Measurements from ENCODE around the gene LRRC38.
"Not testable (repeated sequence)": the region's sequence is repeated elsewhere in the genome, so short reads cannot be mapped to it uniquely, and the experiment has no call there.

The LRRC38 gene, protein sequence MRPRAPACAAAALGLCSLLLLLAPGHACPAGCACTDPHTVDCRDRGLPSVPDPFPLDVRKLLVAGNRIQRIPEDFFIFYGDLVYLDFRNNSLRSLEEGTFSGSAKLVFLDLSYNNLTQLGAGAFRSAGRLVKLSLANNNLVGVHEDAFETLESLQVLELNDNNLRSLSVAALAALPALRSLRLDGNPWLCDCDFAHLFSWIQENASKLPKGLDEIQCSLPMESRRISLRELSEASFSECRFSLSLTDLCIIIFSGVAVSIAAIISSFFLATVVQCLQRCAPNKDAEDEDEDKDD

DNA sequence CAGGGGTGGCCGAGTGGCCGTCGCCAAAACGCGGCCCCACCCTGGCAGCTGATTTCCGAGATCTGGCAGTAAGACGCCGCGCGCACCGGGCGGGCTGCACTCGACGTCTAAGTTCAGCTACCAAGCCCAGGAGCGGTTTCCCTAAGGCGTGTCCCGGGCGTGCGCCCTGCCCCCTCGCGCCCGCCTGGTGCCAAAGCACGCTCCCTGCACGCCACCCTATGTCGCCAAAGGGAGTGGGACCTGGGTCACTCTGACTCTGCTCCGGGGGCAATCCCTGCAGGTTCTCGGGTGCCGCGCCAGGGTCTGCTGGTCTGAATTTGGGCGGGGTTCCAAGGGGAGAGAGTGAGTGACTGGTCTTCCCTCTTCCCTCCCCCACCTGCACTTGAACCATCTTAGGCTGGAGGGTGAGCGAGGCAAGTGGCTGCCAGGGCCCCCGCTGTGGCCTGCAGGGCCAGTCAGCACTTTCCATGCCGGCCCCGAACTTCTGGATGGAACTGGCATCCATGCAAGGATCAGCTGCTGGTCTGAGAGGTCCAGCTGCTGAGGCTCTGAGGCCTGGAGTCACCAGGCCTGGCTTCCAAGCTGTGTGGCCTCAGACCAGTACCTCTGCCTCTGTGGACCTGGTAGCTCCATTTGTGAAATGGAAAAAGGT is at the start of gene LRRC38:
TSS of gene LRRC38 (minus strand) at position 109 of the 652 bp plus-strand sequence. CDS start 410 bp downstream, outside the sequence.
- DNase-seq (ENCODE audit: low read depth), result no peak

DNA sequence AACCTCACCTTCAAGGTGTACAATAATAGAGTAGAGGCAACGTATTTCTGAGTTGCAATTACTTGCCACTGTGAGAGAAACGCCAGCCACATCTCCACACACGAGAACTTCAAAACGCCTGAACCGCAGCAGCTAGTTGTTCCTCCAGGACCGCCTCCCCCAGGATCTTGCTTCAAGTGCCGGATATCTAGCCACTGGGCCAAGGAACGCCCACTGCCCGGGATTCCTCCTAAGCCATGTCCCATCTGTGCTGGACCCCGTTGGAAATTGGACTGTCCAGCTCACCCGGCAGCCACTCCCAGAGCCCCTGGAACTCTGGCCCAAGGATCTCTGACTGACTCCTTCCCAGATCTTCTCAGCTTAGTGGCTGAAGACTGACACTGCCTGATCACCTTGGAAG is 49.2 kb upstream of the LRRC38 start:
- DNase-seq (ENCODE audit: low read depth), result not testable (repeated sequence)

DNA sequence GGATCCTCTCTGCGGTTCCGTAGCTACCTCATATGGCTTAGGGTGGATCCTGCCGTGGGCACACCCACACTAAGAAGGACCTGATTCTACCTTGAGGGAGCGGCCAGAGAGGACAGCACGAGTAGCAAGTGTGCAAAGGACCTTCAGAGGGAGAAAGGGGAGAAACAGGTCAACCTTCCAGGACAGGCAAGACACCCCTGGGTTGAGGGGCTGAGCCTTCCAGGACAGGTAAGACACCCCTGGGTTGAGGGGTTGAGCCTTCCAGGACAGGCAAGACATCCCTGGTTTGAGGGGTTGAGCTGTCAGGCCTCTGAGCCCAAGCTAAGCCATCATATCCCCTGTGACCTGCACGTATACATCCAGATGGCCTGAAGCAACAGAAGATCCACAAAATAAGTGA is 46.7 kb upstream of the LRRC38 start:
- DNase-seq (ENCODE audit: low read depth), result no peak

DNA sequence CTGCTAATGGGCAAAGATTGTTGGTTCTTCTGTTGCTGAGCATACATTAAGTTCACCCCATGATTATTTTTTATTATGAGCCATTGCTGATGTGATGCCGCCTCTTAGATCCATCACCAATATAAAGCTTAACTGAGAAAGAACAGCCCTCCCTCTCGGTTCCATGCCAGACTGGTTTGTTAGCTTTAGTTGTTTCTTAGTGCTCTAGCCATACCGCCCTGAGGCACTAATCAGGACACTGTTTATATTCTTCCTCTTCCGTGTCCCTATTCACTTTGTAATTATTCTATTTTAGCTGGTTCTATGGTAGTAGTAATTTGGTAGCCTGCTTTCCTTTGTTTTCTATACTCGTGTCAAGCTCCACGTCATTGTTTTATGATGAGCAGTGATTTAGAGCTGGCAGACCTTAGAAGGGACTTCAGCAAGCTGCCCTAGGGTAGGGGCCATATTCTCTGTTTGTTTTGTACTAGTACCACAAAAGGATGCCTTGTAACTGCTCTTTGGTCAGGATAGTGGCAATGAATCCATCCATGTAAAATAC is 42.5 kb upstream of the LRRC38 start:
- DNase-seq (ENCODE audit: low read depth), result no peak

DNA sequence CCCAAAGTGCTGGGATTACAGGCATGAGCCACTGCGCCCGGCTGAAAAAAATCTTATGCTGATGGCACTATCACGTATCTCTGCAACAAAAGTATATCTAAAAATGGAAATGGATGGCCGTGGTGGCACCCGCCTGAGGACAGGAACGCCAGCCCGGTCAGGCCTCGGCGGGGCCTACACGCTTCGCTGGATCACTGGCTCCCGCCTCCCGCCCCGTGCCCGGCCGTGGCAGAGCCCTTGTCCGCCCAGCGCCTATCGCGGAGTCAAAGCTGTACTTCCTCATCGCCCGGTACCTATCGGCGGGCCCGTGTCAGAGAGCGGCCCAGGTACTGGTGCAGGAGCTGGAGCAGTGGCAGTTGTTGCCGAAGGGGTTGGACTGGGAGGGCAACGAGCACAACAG is 41.0 kb upstream of the LRRC38 start:
- DNase-seq (ENCODE audit: low read depth), result no peak

DNA sequence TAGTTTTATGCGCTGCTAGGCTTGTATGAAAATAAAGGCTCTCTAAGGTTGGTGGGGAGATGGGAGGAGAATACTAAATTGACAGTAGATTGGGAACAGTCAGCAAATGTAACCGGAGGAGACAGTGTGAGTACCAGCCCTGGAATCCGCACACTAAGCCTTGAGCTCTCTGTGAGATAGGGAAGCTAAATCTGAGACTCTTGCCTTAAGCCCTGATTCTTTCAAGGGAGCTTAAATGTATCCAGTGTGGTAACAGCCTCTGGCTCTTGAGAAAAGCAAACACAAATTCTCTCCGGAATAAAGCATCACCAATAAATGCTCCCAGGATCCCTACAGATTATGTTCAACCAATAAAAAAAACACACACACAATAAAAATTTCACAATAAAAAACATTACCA is 36.9 kb upstream of the LRRC38 start:
- no peak for DNase-seq (ENCODE audit: low read depth)

DNA sequence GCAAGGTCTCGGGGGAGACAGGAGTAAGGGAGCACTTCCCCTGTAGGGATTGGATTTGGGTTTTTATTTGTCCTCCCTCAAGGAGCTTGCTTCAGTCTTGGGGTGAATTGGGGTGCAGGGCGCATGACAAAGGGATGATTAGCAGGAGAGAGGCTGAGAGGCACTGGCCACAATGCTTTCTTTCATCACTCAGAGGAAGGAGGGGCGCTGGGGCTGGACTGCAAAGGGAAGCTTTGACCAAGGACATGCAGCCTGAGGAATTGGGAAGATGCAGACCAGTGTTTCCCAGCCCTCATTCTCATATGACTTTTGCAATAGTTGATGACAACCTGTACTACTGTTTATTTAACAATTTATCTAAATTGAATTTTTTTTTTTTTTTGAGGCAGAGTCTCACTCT is 35.7 kb upstream of the LRRC38 start:
- no peak for DNase-seq (ENCODE audit: low read depth)

DNA sequence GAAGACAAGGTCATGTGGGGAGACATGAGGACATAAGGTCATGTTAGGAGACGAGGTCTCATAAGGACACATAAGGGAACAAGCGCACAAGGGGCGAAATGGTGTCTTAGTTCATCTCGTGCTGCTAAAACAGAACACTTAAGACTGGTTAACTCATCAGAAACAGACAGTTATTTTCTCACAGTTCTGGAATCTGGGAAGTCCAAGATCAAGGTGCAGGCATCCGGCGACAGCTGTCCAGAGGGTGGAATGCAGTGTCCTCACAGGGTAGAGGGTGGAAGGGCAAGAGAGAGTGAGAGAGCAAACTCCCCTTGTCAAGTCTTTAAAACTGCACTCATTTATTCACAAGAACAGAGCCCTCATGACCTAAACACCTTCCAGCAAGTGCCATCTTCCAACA is 35.2 kb upstream of the LRRC38 start:
- no peak for DNase-seq (ENCODE audit: low read depth)

DNA sequence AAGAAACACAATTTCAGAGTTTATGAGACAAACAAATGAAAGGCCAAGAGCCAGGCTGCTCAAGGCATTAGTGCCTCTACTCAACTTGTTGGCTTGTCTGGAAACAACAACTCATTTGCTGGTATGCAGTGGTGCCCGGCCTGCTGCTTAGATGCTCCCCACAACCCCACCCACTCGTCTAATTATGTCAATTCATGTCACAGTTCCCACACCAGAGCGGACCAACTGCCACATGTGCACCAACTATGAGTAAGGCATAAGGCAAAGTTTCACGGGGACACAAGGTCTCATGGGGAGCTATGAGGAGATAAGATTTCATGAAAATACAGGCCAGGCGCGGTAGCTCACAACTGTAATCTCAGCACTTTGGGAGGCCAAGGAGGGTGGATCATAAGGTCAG is 34.5 kb upstream of the LRRC38 start:
- no peak for DNase-seq (ENCODE audit: low read depth)

DNA sequence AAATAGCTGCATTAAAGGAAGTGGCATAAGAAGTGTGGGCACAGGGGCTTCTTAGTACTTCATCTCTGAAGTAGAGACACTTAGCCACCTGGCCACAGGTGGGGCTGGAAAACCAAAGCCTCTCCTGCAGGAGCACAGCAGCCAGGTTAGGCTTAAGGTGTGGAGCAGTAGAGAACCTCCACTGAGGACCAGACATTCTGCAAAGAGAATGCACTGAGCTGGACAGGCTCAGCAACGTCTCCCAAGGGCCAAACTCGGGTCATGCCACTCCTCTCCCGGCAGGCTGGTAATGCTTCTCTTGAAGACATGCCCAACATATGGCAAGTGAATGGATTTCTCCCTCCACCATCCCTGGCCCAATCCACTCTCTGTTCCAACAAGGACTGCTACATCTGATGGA is 33.0 kb upstream of the LRRC38 start:
- no peak for DNase-seq (ENCODE audit: low read depth)

DNA sequence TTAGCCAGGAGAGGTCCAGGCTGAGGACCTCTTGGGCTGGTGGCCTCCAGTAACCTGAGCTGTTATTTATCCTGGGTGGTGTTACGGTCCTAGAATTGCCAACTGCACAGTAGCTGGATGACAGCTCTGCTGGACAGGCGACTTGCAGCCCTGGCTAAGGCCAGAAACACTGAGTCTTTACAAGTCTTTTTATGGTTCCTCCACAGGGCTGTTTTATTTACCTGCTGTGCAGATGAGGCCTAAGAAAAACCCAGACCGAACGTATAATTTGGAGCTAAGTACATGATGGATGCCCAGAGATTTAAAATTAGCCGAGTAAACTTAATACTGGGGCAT is 30.4 kb upstream of the LRRC38 start:
- no peak for DNase-seq (ENCODE audit: low read depth)

DNA sequence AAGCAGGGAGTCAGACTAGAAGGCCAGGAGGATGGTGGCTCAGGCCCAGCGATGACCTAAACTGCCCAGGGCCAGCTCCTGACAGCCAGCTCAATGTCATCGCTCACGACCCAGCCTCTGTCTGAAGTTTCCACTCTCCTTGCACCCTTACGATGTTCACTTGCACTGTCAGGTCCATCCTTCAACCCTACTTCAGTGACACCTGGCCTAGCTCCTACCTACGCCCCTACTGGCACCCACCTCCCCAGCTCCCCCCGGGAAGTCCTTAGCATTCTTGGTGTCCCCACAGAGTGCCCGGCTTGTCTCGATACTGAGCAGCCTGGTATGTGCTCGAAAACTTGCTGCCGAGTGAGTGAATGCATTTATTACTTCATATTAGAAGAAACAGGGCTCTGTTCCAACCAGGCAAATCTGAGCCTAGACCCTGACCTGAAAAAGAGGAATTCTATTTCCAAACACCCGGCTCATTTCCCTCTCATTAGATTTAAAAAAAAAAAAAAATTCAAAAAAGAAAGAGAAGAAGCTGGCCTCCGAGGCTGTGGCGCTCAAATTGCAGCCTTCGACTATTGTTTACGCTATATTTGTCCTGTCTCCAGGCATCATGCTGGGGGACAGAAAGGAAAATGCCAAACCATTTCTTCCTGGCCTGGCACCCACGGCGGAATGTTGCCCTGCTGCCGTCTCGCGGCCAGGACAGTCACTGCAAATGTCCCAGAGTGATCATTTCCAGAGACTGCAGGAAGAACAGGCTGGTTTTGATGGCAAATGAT is 29.8 kb upstream of the LRRC38 start:
- DNase-seq (ENCODE audit: low read depth), result no peak

DNA sequence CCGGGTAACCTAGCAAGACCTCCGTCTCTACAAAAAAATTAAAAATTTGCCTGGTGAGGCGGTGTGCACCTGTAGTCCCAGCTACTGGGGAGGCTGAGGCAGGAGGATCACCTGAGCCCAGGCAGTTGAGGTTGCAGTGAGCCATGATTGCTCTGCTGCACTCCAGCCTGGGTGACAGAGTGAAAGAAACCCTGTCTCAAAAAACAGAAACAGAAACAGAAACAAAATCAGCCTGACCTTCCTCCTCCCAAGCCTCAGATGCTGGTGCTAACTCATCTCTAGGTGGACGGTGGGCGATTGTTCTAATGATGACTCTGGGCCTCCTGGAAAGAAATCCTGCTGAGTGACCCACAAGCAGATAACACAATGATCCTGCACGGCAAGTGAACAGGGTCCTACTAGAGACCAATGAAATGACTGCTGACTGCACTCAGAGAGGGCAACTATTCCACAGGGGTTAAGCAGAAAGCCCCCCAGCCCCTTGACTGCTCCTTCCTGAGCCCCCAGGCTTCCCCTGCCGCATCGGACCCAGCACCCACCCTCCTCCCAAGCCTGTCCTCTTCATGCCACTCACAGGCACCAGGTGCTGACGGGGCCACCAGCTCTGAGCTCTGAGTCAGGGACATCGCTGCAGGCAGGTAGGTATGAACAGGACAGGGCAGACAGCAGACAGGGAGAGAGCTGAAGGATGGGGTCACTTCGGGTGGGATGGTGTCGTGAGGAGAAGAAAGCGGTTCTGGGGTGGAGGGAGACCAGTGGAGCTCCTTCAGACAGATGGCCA is 27.8 kb upstream of the LRRC38 start:
- DNase-seq (ENCODE audit: low read depth), result no peak

DNA sequence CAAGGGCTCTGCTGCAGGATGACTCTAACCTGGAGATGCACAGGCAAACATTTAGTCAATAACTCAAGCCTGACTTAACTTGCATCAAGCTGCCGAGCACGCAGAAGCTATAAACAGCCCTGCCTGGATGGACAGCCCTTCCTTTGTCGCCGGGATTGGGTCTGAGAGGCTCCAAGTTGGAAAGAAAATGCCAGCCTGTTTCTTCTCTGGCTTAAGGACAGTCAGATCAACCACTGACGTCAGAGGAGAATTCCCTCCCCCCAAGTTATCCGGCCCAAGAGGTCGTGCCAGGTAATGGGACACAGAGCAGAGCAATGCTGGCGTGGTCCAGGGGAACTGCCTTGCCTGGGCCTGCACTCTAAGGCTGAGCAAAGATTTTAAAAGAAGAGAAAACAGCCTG is 27.1 kb upstream of the LRRC38 start:
- DNase-seq (ENCODE audit: low read depth), result no peak

DNA sequence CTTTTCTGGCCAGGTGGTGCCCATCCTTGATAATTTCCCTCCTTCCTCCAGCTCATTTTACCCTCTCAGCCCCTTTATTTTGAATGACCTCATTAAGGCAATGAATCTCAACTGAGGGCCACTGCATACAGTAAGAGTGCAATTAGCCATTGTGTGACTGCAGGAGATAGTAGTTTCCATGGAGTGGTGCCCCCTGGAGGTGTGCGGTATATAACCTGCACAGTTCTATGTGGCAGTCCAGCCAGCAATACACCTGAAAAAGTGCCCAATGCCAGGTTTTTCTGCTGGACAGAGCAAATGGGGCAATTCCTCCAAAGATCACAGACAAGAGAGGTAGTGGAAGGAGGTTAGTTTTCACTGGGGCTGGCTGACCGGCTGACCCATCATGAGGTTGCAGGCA is 25.9 kb upstream of the LRRC38 start:
- DNase-seq (ENCODE audit: low read depth), result no peak

DNA sequence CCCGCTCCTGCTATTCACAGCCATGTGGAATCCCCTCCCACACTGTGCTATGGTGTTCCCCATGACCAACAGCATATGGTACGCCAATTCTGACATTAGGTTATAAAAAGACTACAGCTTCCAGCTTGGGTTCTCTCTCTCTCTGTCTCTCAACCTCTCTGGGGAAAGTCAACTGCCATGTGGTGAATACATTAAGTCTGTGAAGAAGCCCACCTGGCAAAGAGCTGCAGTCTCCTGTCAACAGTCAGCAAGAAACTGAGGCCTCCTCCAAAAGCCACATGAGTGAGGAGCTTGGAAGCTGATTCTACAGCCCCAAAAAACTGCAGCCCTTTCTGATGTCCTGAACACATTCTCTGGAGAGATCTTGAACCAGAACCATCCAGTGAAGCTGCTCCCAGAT is 25.0 kb upstream of the LRRC38 start:
- no peak for DNase-seq (ENCODE audit: low read depth)

DNA sequence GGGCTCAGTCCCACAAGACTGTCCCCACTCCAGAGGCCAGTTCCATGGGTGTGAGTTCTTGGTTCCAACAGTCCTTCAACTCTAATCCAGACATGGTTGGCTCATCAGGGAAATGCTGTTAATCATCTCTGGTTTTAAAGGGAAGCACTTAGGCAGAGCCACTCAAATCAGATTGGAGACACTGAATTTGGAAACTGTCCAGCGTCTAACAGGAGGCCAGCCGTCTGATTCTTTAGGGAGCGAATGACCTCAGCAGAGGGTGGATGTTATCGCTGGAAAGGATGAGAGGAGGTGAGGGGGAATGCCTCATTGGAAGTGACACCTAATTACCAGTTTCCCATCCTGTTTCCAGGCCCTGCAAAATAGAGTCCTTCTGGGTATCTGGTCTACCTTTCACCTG is 22.8 kb upstream of the LRRC38 start:
- DNase-seq (ENCODE audit: low read depth), result no peak

DNA sequence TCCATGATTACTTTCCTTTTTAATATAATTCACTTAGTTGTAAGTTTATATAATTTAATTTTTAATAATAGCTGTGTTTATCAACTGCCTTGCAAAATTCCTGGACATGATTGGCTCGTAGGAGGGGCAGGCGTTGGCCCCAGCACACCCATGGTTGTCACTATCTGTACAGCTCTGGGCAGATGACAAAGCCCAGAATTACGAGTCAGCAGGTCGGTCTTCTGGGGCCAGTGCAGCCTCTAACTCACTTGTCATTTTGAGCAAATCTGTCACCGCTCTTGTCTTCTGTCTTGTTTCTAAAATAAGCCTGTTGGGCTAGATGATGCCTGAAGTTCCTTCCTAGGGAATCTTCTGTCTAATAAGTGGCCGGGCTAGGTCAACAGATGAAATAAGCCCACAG is 21.4 kb upstream of the LRRC38 start:
- DNase-seq (ENCODE audit: low read depth), result no peak

DNA sequence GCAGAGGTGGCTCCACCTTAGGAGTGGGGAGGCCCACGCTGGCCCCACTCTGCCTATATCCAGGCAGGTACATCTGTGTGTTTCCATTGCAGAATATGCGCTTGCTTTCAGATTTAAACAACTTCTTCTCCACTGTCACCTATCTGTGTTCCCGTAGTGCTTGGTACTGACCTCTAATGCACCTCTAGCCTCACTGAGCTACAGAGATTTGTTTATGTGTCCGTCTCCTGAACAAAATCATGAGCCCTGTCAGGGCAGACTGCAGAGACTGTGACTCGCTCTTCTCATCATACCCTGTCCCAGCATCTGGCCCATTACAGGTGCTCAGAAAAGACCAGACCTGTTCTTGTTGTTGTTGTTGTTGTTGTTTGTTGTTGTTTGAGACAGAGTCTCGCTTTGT is 14.5 kb upstream of the LRRC38 start:
- DNase-seq (ENCODE audit: low read depth), result no peak

DNA sequence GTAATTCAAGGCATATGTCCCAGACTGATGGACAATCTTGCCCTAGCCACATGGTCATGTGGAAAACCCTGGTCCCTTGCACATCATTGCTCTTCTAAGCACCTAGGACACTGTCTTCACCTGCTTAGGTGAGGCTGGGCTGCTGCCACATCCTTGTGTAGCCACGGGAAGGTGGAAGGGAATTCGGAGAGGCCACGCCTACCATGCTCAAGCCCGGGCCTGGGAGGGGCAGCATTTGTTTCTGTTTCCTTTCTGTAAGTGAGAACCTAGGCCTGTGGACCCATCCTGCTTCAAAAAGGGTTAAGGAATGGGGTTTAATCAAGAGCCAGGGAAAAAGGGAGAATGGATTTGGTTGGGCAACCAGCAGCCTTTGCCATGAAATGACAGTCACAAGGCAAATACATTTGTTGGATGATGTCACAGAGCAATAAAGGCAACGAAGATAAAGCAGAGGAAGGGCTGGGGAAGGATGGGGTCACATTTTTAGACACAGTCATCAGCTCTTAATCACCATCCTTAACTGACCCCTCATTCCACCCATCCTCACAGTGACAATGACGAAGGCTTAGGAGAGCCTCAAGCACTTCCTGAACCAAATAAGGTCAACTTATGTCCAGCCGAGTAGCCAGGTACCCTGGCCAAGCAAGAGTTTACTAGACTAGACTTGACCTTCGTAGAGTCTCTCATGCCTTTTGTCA is 10.1 kb upstream of the LRRC38 start:
- DNase-seq (ENCODE audit: low read depth), result no peak

DNA sequence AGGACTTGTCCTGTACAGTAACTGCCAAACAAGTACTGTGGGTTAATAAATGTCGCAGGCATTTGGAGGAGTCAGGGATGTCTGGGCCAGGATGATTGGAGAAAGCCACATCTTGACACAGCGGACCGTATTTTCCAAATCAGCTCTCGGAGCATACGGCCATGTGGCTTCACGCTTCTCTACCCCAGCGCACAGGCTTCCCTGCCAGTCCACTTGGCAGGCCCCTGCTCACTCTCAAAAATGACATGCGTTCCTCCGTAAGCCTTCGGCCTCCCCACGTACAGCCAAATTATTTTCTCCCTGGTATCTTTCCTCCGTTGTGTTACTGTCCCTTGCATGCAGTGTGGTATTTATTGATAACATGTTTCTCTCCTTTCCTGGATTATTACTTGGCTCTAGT is 7.2 kb upstream of the LRRC38 start:
- DNase-seq (ENCODE audit: low read depth), result no peak
